ENCODE results near the gene FNDC5. TPM values are rescaled to one million over a fixed set of nuclear protein-coding genes. Genes with fewer than 3 reads are reported as not detected.

The FNDC5 gene
- total RNA-seq, 1 experiment from 2014 or later = not detected

DNA sequence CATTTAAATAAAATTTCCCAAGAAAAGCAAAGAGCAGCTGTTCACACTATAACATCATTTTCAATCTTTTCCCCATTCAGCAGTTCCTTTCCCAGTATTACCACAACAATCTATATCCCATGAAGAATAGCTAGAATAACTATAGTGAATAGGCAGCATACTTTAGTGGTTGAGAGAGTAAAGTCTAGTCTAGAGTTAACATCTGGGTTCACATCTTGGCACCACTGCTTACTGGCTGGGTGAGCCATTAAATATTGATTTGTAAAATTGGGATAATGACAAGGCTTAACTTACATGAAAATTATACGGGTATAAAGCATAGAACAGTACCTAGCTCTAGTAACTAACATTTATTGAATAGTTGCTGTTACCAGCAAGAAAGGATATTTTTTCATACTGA lies 38.8 kb downstream of the FNDC5 start:
- H3K27ac Mint-ChIP-seq (ENCODE audit: unreplicated experiment) = no peak overlapping the region
- H3K27me3 Mint-ChIP-seq (ENCODE audit: unreplicated experiment) = no peaks in the 10 kb centered on the region
- BruUV-seq (replicated peaks) = no TSS peak
- CTCF ChIA-PET = no interaction called here
- H3K9me3 Mint-ChIP-seq (ENCODE audit: low read depth, unreplicated experiment) = no peaks in the 10 kb centered on the region
- peaks cover 43% of the 10 kb centered on the region for H3K36me3 Mint-ChIP-seq (ENCODE audit: insufficient read depth, unreplicated experiment)
- no peak for DNase-seq
- TF ChIP-seq, protein P1, sequence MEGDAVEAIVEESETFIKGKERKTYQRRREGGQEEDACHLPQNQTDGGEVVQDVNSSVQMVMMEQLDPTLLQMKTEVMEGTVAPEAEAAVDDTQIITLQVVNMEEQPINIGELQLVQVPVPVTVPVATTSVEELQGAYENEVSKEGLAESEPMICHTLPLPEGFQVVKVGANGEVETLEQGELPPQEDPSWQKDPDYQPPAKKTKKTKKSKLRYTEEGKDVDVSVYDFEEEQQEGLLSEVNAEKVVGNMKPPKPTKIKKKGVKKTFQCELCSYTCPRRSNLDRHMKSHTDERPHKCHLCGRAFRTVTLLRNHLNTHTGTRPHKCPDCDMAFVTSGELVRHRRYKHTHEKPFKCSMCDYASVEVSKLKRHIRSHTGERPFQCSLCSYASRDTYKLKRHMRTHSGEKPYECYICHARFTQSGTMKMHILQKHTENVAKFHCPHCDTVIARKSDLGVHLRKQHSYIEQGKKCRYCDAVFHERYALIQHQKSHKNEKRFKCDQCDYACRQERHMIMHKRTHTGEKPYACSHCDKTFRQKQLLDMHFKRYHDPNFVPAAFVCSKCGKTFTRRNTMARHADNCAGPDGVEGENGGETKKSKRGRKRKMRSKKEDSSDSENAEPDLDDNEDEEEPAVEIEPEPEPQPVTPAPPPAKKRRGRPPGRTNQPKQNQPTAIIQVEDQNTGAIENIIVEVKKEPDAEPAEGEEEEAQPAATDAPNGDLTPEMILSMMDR (IDR thresholded peaks at IDR 0.05; ENCODE audit: unreplicated experiment) = no peak
- no peak overlapping the region for H3K4me3 Mint-ChIP-seq (ENCODE audit: low read depth, unreplicated experiment)
- intact Hi-C loops (cut with micrococcal nuclease; ENCODE audit: unreplicated experiment) = no loop called here
- no peaks in the 10 kb centered on the region for H3K4me1 Mint-ChIP-seq (ENCODE audit: low read depth, unreplicated experiment)

DNA sequence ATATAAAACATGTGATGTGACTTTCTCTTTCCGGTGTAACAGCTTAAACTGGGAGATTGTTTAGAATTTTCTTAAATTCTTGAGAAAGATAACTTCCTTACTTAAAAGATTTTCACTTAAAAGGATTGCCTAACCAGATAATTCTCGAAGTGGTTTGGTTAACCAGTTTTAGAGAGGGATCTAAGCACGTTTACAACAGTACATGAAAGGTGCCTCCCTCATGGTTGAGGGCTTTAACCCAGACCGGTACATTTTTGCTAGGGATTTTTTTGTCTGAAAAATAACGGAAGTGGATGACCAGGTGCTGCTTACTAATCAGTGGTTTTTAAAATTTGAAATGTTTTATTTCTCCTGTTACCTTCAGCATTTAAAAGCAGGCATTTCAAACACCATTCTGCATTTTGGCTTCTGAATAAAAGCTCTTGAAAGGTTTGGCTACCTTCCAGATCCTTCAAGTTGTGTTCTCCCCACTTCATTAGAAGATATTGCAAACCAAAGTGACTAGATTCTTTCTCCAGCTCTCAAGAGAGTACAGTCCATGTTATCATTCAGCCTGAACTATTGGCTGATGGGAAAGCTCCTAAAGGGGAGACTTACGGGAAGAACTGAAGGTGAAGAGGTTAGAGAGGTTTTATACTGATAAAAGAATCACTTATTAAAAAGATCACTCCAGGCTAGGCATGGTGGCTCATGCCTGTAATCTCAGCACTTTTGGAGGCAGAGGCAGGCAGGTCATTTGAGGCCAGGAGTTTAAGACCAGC lies 40.4 kb downstream of the FNDC5 start:
- TF ChIP-seq, protein P1 (IDR thresholded peaks at IDR 0.05; ENCODE audit: unreplicated experiment) = no peak
- intact Hi-C loops (cut with micrococcal nuclease; ENCODE audit: unreplicated experiment) = no loop called here
- Mint-ChIP-seq H3K27me3 (ENCODE audit: unreplicated experiment) (no peaks in the 10 kb centered on the region), H3K27ac (ENCODE audit: unreplicated experiment) (no peak overlapping the region), H3K4me1 (ENCODE audit: low read depth, unreplicated experiment) (no peaks in the 10 kb centered on the region), H3K9me3 (ENCODE audit: low read depth, unreplicated experiment) (no peaks in the 10 kb centered on the region), H3K4me3 (ENCODE audit: low read depth, unreplicated experiment) (no peak overlapping the region), H3K36me3 (ENCODE audit: insufficient read depth, unreplicated experiment) (peaks cover 46% of the 10 kb centered on the region)
- CTCF ChIA-PET = no interaction called here
- no TSS peak for BruUV-seq (replicated peaks)
- DNase-seq = no peak

DNA sequence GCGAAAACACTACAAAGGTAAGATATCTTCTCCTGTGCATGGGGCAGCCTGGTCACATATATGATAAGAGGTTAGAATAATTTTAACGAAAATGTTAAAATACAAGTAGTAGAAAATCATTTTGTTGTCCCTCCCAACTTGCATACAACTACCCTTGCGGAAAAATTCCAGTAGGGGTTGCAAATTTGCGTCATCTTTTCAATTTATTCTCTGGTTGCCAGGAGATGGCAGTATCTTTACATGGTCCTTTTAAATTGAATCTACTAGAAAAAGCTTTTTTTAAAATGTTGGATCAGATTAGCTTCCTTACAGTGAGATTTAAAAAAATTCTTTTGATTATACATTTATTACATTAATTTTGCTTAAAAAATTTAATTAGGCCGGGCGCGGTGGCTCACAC lies 42.4 kb downstream of the FNDC5 start:
- Mint-ChIP-seq H3K36me3 (ENCODE audit: insufficient read depth, unreplicated experiment) (peaks cover 55% of the 10 kb centered on the region), H3K27ac (ENCODE audit: unreplicated experiment) (no peak overlapping the region), H3K4me3 (ENCODE audit: low read depth, unreplicated experiment) (no peak overlapping the region), H3K4me1 (ENCODE audit: low read depth, unreplicated experiment) (no peaks in the 10 kb centered on the region), H3K27me3 (ENCODE audit: unreplicated experiment) (no peaks in the 10 kb centered on the region), H3K9me3 (ENCODE audit: low read depth, unreplicated experiment) (no peaks in the 10 kb centered on the region)
- DNase-seq = no peak
- CTCF ChIA-PET = no interaction called here
- no TSS peak for BruUV-seq (replicated peaks)
- intact Hi-C loops (cut with micrococcal nuclease; ENCODE audit: unreplicated experiment) = no loop called here
- TF ChIP-seq, protein P1 (IDR thresholded peaks at IDR 0.05; ENCODE audit: unreplicated experiment) = peak; percentile 16

DNA sequence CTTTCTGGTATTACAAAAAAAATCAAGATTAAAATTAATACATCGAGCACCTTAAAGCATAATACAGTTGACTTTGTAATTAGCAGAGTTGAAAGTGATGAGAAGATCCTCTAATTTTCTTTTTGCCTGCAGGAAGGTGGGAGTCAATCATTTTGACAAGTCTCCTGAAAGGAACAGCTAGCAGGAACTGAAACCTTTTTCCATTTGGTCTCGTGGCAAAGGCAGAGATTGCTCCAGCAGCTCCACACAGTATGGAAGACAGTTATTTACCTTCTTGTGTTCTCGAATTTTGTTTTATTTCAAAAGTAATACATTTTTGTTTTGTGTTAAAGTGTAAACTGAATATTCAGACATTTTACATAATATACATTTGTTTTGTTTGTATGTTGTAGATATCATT lies 45.5 kb downstream of the FNDC5 start:
- TF ChIP-seq, protein P1 (IDR thresholded peaks at IDR 0.05; ENCODE audit: unreplicated experiment) = no peak
- DNase-seq = no peak
- Mint-ChIP-seq H3K9me3 (ENCODE audit: low read depth, unreplicated experiment) (no peaks in the 10 kb centered on the region), H3K27ac (ENCODE audit: unreplicated experiment) (no peak overlapping the region), H3K27me3 (ENCODE audit: unreplicated experiment) (no peaks in the 10 kb centered on the region), H3K4me3 (ENCODE audit: low read depth, unreplicated experiment) (no peak overlapping the region), H3K4me1 (ENCODE audit: low read depth, unreplicated experiment) (no peaks in the 10 kb centered on the region), H3K36me3 (ENCODE audit: insufficient read depth, unreplicated experiment) (peaks cover 41% of the 10 kb centered on the region)
- intact Hi-C loops (cut with micrococcal nuclease; ENCODE audit: unreplicated experiment) = no loop called here
- CTCF ChIA-PET = no interaction called here
- BruUV-seq (replicated peaks) = no TSS peak
